MM.1S (cell line): ENCODE measurements around the gene CD96.

ENCODE experiments used
- DNase-seq: peaks from one replicate; pipeline ENCODE4 v3.0.0-alpha.2; 2015
- H2AFZ ChIP-seq: fragments of 300-600 bp; sonication (generic); 2 replicates; pipeline ENCODE4 v1.6.0; 2016; ENCODE audit warnings: antibody characterized with exemption, low read length
- H3F3A ChIP-seq: fragments of 300-600 bp; sonication (generic); 2 replicates; pipeline ENCODE4 v1.6.1; 2016; ENCODE audit warnings: mild to moderate bottlenecking, antibody characterized with exemption, low read length, moderate library complexity, mixed read lengths; ENCODE audit not compliant: insufficient read depth
- H3K27ac ChIP-seq: fragments of 300-600 bp; sonication (generic); 2 replicates; pipeline ENCODE4 v1.5.1; 2016; ENCODE audit warnings: mild to moderate bottlenecking, low read length
- H3K27me3 ChIP-seq: fragments of 300-600 bp; sonication (generic); replicated peaks from 2 replicates; pipeline ENCODE4 v1.6.0; 2016; ENCODE audit warnings: low read length; ENCODE audit not compliant: insufficient read depth
- H3K36me3 ChIP-seq: fragments of 300-600 bp; sonication (generic); replicated peaks from 2 replicates; pipeline ENCODE4 v1.6.1; 2016; ENCODE audit warnings: mild to moderate bottlenecking, low read length, mixed read lengths; ENCODE audit not compliant: insufficient read depth
- H3K4me1 ChIP-seq: fragments of 300-600 bp; sonication (generic); 2 replicates; pipeline ENCODE4 v1.6.1; 2016; ENCODE audit warnings: low read length, mixed read lengths
- H3K4me2 ChIP-seq: fragments of 300-600 bp; sonication (generic); 2 replicates; pipeline ENCODE4 v1.6.0; 2016; ENCODE audit warnings: low read depth, low read length
- H3K4me3 ChIP-seq: fragments of 300-600 bp; sonication (generic); 2 replicates; pipeline ENCODE4 v1.5.1; 2016; ENCODE audit warnings: low read length, mixed read lengths
- H3K79me2 ChIP-seq: fragments of 300-600 bp; sonication (generic); 2 replicates; pipeline ENCODE4 v1.6.1; 2016; ENCODE audit warnings: mixed run types, low read length, mixed read lengths
- H3K9ac ChIP-seq: fragments of 300-600 bp; sonication (generic); 2 replicates; pipeline ENCODE4 v1.6.1; 2016; ENCODE audit warnings: low read length, mixed read lengths
- H3K9me2 ChIP-seq: fragments of 300-600 bp; sonication (generic); replicated peaks from 2 replicates; pipeline ENCODE4 v1.6.1; 2016; ENCODE audit warnings: mild to moderate bottlenecking, low read length, mixed read lengths; ENCODE audit not compliant: insufficient read depth
- H3K9me3 ChIP-seq: fragments of 300-600 bp; sonication (generic); replicated peaks from 2 replicates; pipeline ENCODE4 v1.6.1; 2016; ENCODE audit warnings: mild to moderate bottlenecking, low read length, mixed read lengths; ENCODE audit not compliant: insufficient read depth
- H4K20me1 ChIP-seq: fragments of 300-600 bp; sonication (generic); 2 replicates; pipeline ENCODE4 v1.6.1; 2016; ENCODE audit warnings: mild to moderate bottlenecking, low read length, moderate library complexity, mixed read lengths; ENCODE audit not compliant: insufficient read depth
- CTCF ChIP-seq: fragments of 300-600 bp; sonication (generic); IDR thresholded peaks from 2 replicates; pipeline ENCODE4 v1.5.1; 2016; ENCODE audit warnings: antibody characterized with exemption, low read length, mixed read lengths
- EZH2 ChIP-seq: fragments of 300-600 bp; sonication (generic); optimal IDR thresholded peaks from 2 replicates; pipeline ENCODE3; 2017; ENCODE audit warnings: low read depth, mild to moderate bottlenecking, antibody characterized with exemption, low read length, mixed read lengths
- EZH2phosphoT487 ChIP-seq: fragments of 300-600 bp; sonication (generic); IDR thresholded peaks from 2 replicates; pipeline ENCODE4 v1.6.1; 2018; ENCODE audit warnings: antibody characterized with exemption, low read length

CD96 gene

DNA sequence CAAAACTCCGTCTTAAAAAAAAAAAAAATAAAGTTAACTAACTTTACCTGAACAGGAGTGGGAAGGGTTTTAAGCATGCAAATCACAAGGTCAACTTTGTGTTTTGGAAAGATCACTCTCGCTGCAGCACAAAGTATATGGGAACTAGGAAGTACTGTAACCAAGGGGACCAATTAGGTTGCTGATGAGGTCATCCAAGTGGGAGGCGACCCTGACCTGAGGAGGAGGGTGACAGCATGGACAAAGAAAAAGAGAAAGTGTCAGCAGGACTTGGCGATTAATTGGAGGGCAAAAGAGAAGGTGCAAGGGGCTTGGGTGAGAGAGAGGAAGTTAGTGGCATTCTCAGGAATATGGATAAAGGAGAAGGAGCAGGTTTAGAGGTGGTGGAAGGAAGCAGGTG lies 142.6 kb downstream of the CD96 start:
- no peaks in the 10 kb centered on the region for H3K9me2 ChIP-seq
- H3K4me1 ChIP-seq = peaks cover 47% of the 10 kb centered on the region
- H3K4me3 ChIP-seq = no peak overlapping the region
- no peak for DNase-seq
- no peaks in the 10 kb centered on the region for H3K36me3 ChIP-seq
- H3K9me3 ChIP-seq = no peaks in the 10 kb centered on the region
- H3K27me3 ChIP-seq = no peaks in the 10 kb centered on the region
- no peak overlapping the region for H2AFZ ChIP-seq
- peaks cover 34% of the 10 kb centered on the region for H3F3A ChIP-seq
- H3K9ac ChIP-seq = no peak overlapping the region
- no peak overlapping the region for H3K27ac ChIP-seq
- no peaks in the 10 kb centered on the region for H4K20me1 ChIP-seq
- H3K4me2 ChIP-seq = no peak overlapping the region
- no peak for TF ChIP-seq EZH2
- TF ChIP-seq CTCF = no peak
- TF ChIP-seq EZH2phosphoT487 = no peak
- peaks cover 53% of the 10 kb centered on the region for H3K79me2 ChIP-seq

DNA sequence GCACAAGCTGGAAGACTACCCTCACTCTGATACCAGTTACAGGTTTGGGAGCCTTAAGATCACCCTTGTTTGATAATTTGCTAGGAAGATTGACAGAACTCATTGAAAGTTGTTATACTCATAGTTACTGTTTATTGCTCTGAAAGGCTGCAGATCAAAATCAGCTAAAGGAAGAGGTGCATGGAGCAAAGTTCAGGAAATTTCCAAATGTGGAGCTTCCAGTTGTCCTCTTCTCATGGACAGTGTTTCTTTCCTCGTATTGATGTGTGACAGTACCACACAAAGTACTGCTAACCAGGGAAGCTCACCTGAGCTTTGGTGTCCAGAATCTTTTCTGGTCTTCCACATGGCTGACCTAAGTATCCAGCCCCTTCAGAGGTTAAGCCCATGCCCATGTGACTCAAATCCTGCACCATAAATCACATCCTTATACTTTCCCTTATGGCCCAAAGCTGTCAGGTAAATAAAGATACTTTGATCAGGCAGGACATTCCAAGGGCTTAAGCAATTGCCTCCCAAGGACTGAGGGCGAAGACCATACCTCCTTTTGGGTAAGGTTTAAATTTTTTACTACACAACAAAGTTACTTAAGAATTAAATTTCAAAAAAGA lies 146.3 kb downstream of the CD96 start:
- Histone ChIP-seq H3K27me3 (no peaks in the 10 kb centered on the region), H2AFZ (no peak overlapping the region), H3K79me2 (peaks cover 36% of the 10 kb centered on the region), H3K9me3 (no peaks in the 10 kb centered on the region), H3K9ac (no peak overlapping the region), H4K20me1 (no peaks in the 10 kb centered on the region), H3K27ac (no peak overlapping the region), H3K4me1 (peaks cover 12% of the 10 kb centered on the region), H3K36me3 (no peaks in the 10 kb centered on the region), H3F3A (peaks cover 4% of the 10 kb centered on the region), H3K4me3 (no peak overlapping the region), H3K4me2 (no peak overlapping the region), H3K9me2 (no peaks in the 10 kb centered on the region)
- TF ChIP-seq CTCF (no peak), EZH2phosphoT487 (no peak), EZH2 (no peak)
- no peak for DNase-seq

GRCh38 chr3:111690242-111690641 lies 148.2 kb downstream of the CD96 start:
- H3K4me2 ChIP-seq = no peak overlapping the region
- no peaks in the 10 kb centered on the region for H4K20me1 ChIP-seq
- peaks cover 28% of the 10 kb centered on the region for H3K79me2 ChIP-seq
- no peaks in the 10 kb centered on the region for H3K27me3 ChIP-seq
- H3K4me1 ChIP-seq = no peaks in the 10 kb centered on the region
- H3K36me3 ChIP-seq = no peaks in the 10 kb centered on the region
- H3K9me2 ChIP-seq = no peaks in the 10 kb centered on the region
- H3K27ac ChIP-seq = no peak overlapping the region
- H3K9ac ChIP-seq = no peak overlapping the region
- H2AFZ ChIP-seq = no peak overlapping the region
- TF ChIP-seq EZH2phosphoT487 (no peak), EZH2 (no peak), CTCF (no peak)
- no peak for DNase-seq
- H3K9me3 ChIP-seq = no peaks in the 10 kb centered on the region
- H3F3A ChIP-seq = no peaks in the 10 kb centered on the region
- no peak overlapping the region for H3K4me3 ChIP-seq
